ENCODE results near the gene BLOC1S2. TPM values are rescaled to one million over a fixed set of nuclear protein-coding genes. Genes with fewer than 3 reads are reported as not detected.

The BLOC1S2 gene
- total RNA-seq, 1 donor from 2014 or later = 21.4 TPM

GRCh38 chr10:100328198-100328597 is 41.7 kb upstream of the BLOC1S2 start:
- Histone ChIP-seq H3K27me3 (no peaks in the 10 kb centered on the region), H3K27ac (no peak overlapping the region), H3K4me3 (no peak overlapping the region), H3K9me3 (no peaks in the 10 kb centered on the region), H3K36me3 (no peaks in the 10 kb centered on the region), H3K4me1 (no peaks in the 10 kb centered on the region)
- DNase-seq (ENCODE audit: low spot score in 2 of 2) = no peak
- intact Hi-C loops (cut with DNase I) = no loop called here
- TF ChIP-seq CTCF (IDR thresholded peaks at IDR 0.05) = no peak

- H3K27me3 ChIP-seq = no peaks in the 10 kb centered on the region
- TF ChIP-seq CTCF (IDR thresholded peaks at IDR 0.05) = no peak
- intact Hi-C loops (cut with DNase I) = no loop called here
- no peaks in the 10 kb centered on the region for H3K4me1 ChIP-seq
- H3K27ac ChIP-seq = no peak overlapping the region
- no peak overlapping the region for H3K4me3 ChIP-seq
- no peak for DNase-seq (ENCODE audit: low spot score in 2 of 2)
- H3K9me3 ChIP-seq = no peaks in the 10 kb centered on the region
- H3K36me3 ChIP-seq = no peaks in the 10 kb centered on the region
Observed at GRCh38 chr10:100327718-100328009, 41.2 kb upstream of the BLOC1S2 start.

- no peak for DNase-seq (ENCODE audit: low spot score in 2 of 2)
- no peak for TF ChIP-seq CTCF (IDR thresholded peaks at IDR 0.05)
- Histone ChIP-seq H3K27me3 (no peaks in the 10 kb centered on the region), H3K4me1 (no peaks in the 10 kb centered on the region), H3K36me3 (no peaks in the 10 kb centered on the region), H3K4me3 (no peak overlapping the region), H3K9me3 (no peaks in the 10 kb centered on the region), H3K27ac (no peak overlapping the region)
- intact Hi-C loops (cut with DNase I) = no loop called here
Observed at GRCh38 chr10:100327007-100327717, 40.7 kb upstream of the BLOC1S2 start.

- H3K9me3 ChIP-seq = no peaks in the 10 kb centered on the region
- no peak for DNase-seq (ENCODE audit: low spot score in 2 of 2)
- no peak overlapping the region for H3K4me3 ChIP-seq
- TF ChIP-seq CTCF (IDR thresholded peaks at IDR 0.05) = no peak
- no peaks in the 10 kb centered on the region for H3K27me3 ChIP-seq
- intact Hi-C loops (cut with DNase I) = no loop called here
- no peak overlapping the region for H3K27ac ChIP-seq
- H3K36me3 ChIP-seq = no peaks in the 10 kb centered on the region
- H3K4me1 ChIP-seq = no peaks in the 10 kb centered on the region
Observed at GRCh38 chr10:100325158-100325557, 38.7 kb upstream of the BLOC1S2 start.

- no peak for TF ChIP-seq CTCF (IDR thresholded peaks at IDR 0.05)
- intact Hi-C loops (cut with DNase I) = no loop called here
- no peaks in the 10 kb centered on the region for H3K27me3 ChIP-seq
- no peak overlapping the region for H3K4me3 ChIP-seq
- no peaks in the 10 kb centered on the region for H3K36me3 ChIP-seq
- DNase-seq (ENCODE audit: low spot score in 2 of 2) = no peak
- no peak overlapping the region for H3K27ac ChIP-seq
- no peaks in the 10 kb centered on the region for H3K9me3 ChIP-seq
- no peaks in the 10 kb centered on the region for H3K4me1 ChIP-seq
Observed at GRCh38 chr10:100319707-100320402, 33.4 kb upstream of the BLOC1S2 start.
